Measurements from ENCODE around the gene NAV2.

GRCh38 chr11:19940831-19941230, 228.2 kb downstream of the NAV2 start:
- TF ChIP-seq ZNF565 (CRISPR knock-in tag; conservative IDR thresholded peaks at IDR 0.05; ENCODE audit: low read depth), result no peak
- no peak for TF ChIP-seq ZFP3 (CRISPR knock-in tag; IDR thresholded peaks at IDR 0.05)

All from SK-N-SH treated with all-trans-retinoic acid at 6 μM for 48 hours (cell line).